ENCODE measurements around the gene FLYWCH1. TPM values are rescaled to one million over a fixed set of nuclear protein-coding genes. Genes with fewer than 3 reads are reported as not detected.
"Not testable (repeated sequence)": the region's sequence is repeated elsewhere in the genome, so short reads cannot be mapped to it uniquely, and the experiment has no call there.

The FLYWCH1 gene
- total RNA-seq, 2 donors from 2014 or later = 65.6 to 72.8 TPM

- H3K9me3 ChIP-seq = no peaks in the 10 kb centered on the region
- DNase-seq (ENCODE audit: low spot score) = no peak
- H3K27ac ChIP-seq = no peak overlapping the region
- TF ChIP-seq CTCF (IDR thresholded peaks at IDR 0.05) = no peak
- ATAC-seq (ENCODE audit: insufficient number of reproducible peaks, low FRiP score, low read depth) = no peak
- H3K27me3 ChIP-seq (replicated peaks; ENCODE audit: insufficient read depth) = no peaks in the 10 kb centered on the region
- peaks cover 84% of the 10 kb centered on the region for H3K36me3 ChIP-seq
- no peak overlapping the region for H3K4me3 ChIP-seq
- no peaks in the 10 kb centered on the region for H3K4me1 ChIP-seq (ENCODE audit: control insufficient read depth in 1 of 2, low read depth in 2 of 2)
Observed at GRCh38 chr16:2936436-2937011, 24.8 kb downstream of the FLYWCH1 start.

DNA sequence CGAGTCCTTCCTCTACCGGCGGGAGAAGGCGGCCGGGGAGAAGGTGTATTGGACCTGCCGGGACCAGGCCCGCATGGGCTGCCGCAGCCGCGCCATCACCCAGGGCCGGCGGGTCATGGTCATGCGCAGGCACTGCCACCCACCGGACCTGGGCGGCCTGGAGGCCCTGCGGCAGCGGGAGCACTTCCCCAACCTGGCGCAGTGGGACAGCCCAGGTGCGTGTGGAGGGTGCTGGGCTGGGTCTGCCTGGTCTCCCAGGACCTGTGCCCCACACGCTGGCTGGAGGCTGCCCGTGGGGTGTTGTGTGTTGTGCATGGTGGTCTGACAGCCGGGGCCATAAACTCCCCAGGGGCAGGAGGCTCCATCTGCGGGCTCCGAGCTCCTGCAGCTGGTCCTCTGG lies 25.4 kb downstream of the FLYWCH1 start:
- H3K27ac ChIP-seq = no peak overlapping the region
- no peaks in the 10 kb centered on the region for H3K27me3 ChIP-seq (replicated peaks; ENCODE audit: insufficient read depth)
- no peak overlapping the region for H3K4me3 ChIP-seq
- H3K4me1 ChIP-seq (ENCODE audit: control insufficient read depth in 1 of 2, low read depth in 2 of 2) = no peaks in the 10 kb centered on the region
- ATAC-seq (ENCODE audit: insufficient number of reproducible peaks, low FRiP score, low read depth) = no peak
- DNase-seq (ENCODE audit: low spot score) = no peak
- H3K9me3 ChIP-seq = no peaks in the 10 kb centered on the region
- TF ChIP-seq CTCF (IDR thresholded peaks at IDR 0.05) = no peak
- H3K36me3 ChIP-seq = peaks cover 88% of the 10 kb centered on the region

- Histone ChIP-seq H3K27ac (no peak overlapping the region), H3K27me3 (replicated peaks; ENCODE audit: insufficient read depth) (no peaks in the 10 kb centered on the region), H3K4me3 (no peak overlapping the region), H3K4me1 (ENCODE audit: control insufficient read depth in 1 of 2, low read depth in 2 of 2) (no peaks in the 10 kb centered on the region), H3K9me3 (no peaks in the 10 kb centered on the region), H3K36me3 (peaks cover 92% of the 10 kb centered on the region)
- TF ChIP-seq CTCF (IDR thresholded peaks at IDR 0.05) = no peak
- DNase-seq (ENCODE audit: low spot score) (no peak), ATAC-seq (ENCODE audit: insufficient number of reproducible peaks, low FRiP score, low read depth) (no peak)
Observed at GRCh38 chr16:2938206-2938605, 26.5 kb downstream of the FLYWCH1 start.

DNA sequence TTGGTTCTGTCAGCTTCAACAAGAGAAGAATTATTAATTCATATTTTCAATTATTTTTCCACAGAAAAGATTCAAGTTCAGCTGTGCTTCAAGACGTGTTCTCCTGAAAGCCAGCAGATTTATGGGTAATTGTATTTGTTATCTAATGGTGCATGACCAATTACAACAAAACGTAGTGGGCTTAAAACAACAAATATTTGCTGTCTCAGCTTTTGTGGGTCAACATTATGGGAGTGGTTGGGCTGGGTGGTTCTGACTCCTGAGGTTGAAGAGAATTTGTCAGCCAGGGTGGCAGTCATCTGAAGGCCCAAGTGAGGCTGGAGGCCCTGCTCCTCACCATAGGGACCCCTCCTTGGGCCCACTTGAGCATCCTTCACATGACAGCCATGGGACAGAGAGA lies 28.2 kb downstream of the FLYWCH1 start:
- DNase-seq (ENCODE audit: low spot score) (no peak), ATAC-seq (ENCODE audit: insufficient number of reproducible peaks, low FRiP score, low read depth) (no peak)
- Histone ChIP-seq H3K4me1 (ENCODE audit: control insufficient read depth in 1 of 2, low read depth in 2 of 2) (no peaks in the 10 kb centered on the region), H3K27me3 (replicated peaks; ENCODE audit: insufficient read depth) (no peaks in the 10 kb centered on the region), H3K4me3 (no peak overlapping the region), H3K27ac (no peak overlapping the region), H3K36me3 (peaks cover 77% of the 10 kb centered on the region), H3K9me3 (no peaks in the 10 kb centered on the region)
- no peak for TF ChIP-seq CTCF (IDR thresholded peaks at IDR 0.05)

GRCh38 chr16:2942045-2942444 lies 30.3 kb downstream of the FLYWCH1 start:
- TF ChIP-seq CTCF (IDR thresholded peaks at IDR 0.05) = no peak
- Histone ChIP-seq H3K36me3 (peaks cover 67% of the 10 kb centered on the region), H3K4me3 (no peak overlapping the region), H3K27me3 (replicated peaks; ENCODE audit: insufficient read depth) (no peaks in the 10 kb centered on the region), H3K27ac (no peak overlapping the region), H3K4me1 (ENCODE audit: control insufficient read depth in 1 of 2, low read depth in 2 of 2) (no peaks in the 10 kb centered on the region), H3K9me3 (no peaks in the 10 kb centered on the region)
- ATAC-seq (ENCODE audit: insufficient number of reproducible peaks, low FRiP score, low read depth) = no peak
- no peak for DNase-seq (ENCODE audit: low spot score)

GRCh38 chr16:2943716-2944115 lies 32.0 kb downstream of the FLYWCH1 start:
- H3K4me3 ChIP-seq; ATAC-seq (ENCODE audit: insufficient number of reproducible peaks, low FRiP score, low read depth); H3K9me3 ChIP-seq; H3K27ac ChIP-seq; DNase-seq (ENCODE audit: low spot score); H3K27me3 ChIP-seq (replicated peaks; ENCODE audit: insufficient read depth); H3K4me1 ChIP-seq (ENCODE audit: control insufficient read depth in 1 of 2, low read depth in 2 of 2): not testable (repeated sequence)
- H3K36me3 ChIP-seq = peaks cover 52% of the 10 kb centered on the region

All from thoracic aorta (tissue), 2 donors.